ENCODE measurements around the gene GCK.

GRCh38 chr7:44154703-44155102 is 34.5 kb downstream of the GCK start:
- TF ChIP-seq MAZ (IDR thresholded peaks at IDR 0.05; ENCODE audit: borderline replicate concordance, low read depth, low read length) (no peak), MAZ (CRISPR knock-in tag; IDR thresholded peaks at IDR 0.05; ENCODE audit: low read depth) (no peak), CTCF (CRISPR knock-in tag; IDR thresholded peaks at IDR 0.05) (no peak), EZH2 (conservative IDR thresholded peaks at IDR 0.05; ENCODE audit: low read depth, low read length) (no peak), ZNF580 (CRISPR knock-in tag; IDR thresholded peaks at IDR 0.05; ENCODE audit: borderline replicate concordance, low read depth) (no peak)

All from HepG2 (cell line).